A673 (cell line): ENCODE results near the gene RILPL2. TPM values are rescaled to one million over a fixed set of nuclear protein-coding genes. Genes with fewer than 3 reads are reported as not detected.

Experiments
- BruUV-seq: library from RNA; stranded (reverse); fragments of 400-500 nt; replicated peaks from 2 replicates; lab custom pipeline; 2021; lab: Mats Ljungman, UMichigan
- CTCF ChIA-PET: fragments of 300-600 bp; sonication (Branson Sonifier 250); formaldehyde crosslinking; loops from one replicate; lab custom pipeline; 2022; ENCODE audit warnings: antibody characterized with exemption; lab: Charles Lee
- POLR2A ChIA-PET: fragments of 300-600 bp; sonication (Branson Sonifier 250); formaldehyde crosslinking; loops from one replicate; lab custom pipeline; 2022; ENCODE audit warnings: antibody characterized with exemption; ENCODE audit not compliant: low non-redundant PET; lab: Charles Lee
- DNase-seq: peaks from one replicate; pipeline ENCODE4 v3.0.0-alpha.2; 2015; ENCODE audit warnings: low spot score
- H3K27ac ChIP-seq: fragments of 200-600 bp; sonication (generic); 2 replicates; pipeline ENCODE4 v1.5.1; 2016; ENCODE audit warnings: mixed run types, low read depth, mild to moderate bottlenecking, mixed read lengths, antibody characterized with exemption, low read length; ENCODE audit not compliant: poor library complexity, severe bottlenecking
- H3K27me3 ChIP-seq: fragments of 200-600 bp; sonication (generic); replicated peaks from 2 replicates; pipeline ENCODE4 v1.6.1; 2017; ENCODE audit warnings: mixed run types, low read depth, mild to moderate bottlenecking, mixed read lengths, antibody characterized with exemption, low read length; ENCODE audit not compliant: insufficient read depth, poor library complexity
- H3K36me3 ChIP-seq: fragments of 200-600 bp; sonication (generic); 2 replicates; pipeline ENCODE4 v1.6.1; 2016; ENCODE audit warnings: mixed run types, mild to moderate bottlenecking, mixed read lengths, antibody characterized with exemption, low read length; ENCODE audit not compliant: insufficient read depth, poor library complexity, severe bottlenecking
- H3K4me1 ChIP-seq: fragments of 200-600 bp; sonication (generic); 2 replicates; pipeline ENCODE4 v1.6.1; 2017; ENCODE audit warnings: mixed run types, mild to moderate bottlenecking, mixed read lengths, antibody characterized with exemption, low read length; ENCODE audit not compliant: insufficient read depth, poor library complexity, severe bottlenecking
- H3K4me3 ChIP-seq: fragments of 200-600 bp; sonication (generic); 2 replicates; pipeline ENCODE4 v1.5.1; 2016; ENCODE audit warnings: low read depth, mixed run types, mild to moderate bottlenecking, mixed read lengths, low read length; ENCODE audit not compliant: poor library complexity, severe bottlenecking
- H3K9me3 ChIP-seq: fragments of 200-600 bp; sonication (generic); 2 replicates; pipeline ENCODE4 v1.6.1; 2016; ENCODE audit warnings: mixed run types, low read depth, mild to moderate bottlenecking, mixed read lengths, antibody characterized with exemption, low read length; ENCODE audit not compliant: poor library complexity, severe bottlenecking
- CTCF ChIP-seq: fragments of 300-800, 200-600 bp; sonication (generic); conservative IDR thresholded peaks from 2 replicates; pipeline ENCODE4 v1.5.1; 2017; ENCODE audit warnings: low read depth, mild to moderate bottlenecking, antibody characterized with exemption, low read length, moderate library complexity, mixed read lengths
- EZH2 ChIP-seq: fragments of 200-600 bp; sonication (generic); IDR thresholded peaks from 2 replicates; pipeline ENCODE4 v1.6.1; 2017; ENCODE audit warnings: borderline replicate concordance, low read depth, mild to moderate bottlenecking, mixed read lengths, antibody characterized with exemption, low read length; ENCODE audit not compliant: poor library complexity, severe bottlenecking
- intact Hi-C: fragments of 100-400 bp; cut with micrococcal nuclease; formaldehyde crosslinking; loops from one replicate; pipeline ENCODE4 v1.10.0; 2022; ENCODE audit not compliant: unreplicated experiment
- total RNA-seq: library from RNA; stranded (reverse); gene quantifications from 2 replicates; pipeline ENCODE4 v1.2.3, GENCODE V29; 2021

Gene RILPL2
- total RNA-seq, 1 experiment from 2014 or later, result 1.7 TPM

- DNase-seq, result no peak
- BruUV-seq, result no TSS peak
- CTCF ChIA-PET, result no interaction called here
- no peaks in the 10 kb centered on the region for H3K27me3 ChIP-seq
- no peaks in the 10 kb centered on the region for H3K4me1 ChIP-seq
- H3K9me3 ChIP-seq, result no peaks in the 10 kb centered on the region
- TF ChIP-seq EZH2, result no peak
- TF ChIP-seq CTCF, result no peak
- no peak overlapping the region for H3K4me3 ChIP-seq
- intact Hi-C loops, result no loop called here
- H3K36me3 ChIP-seq, result no peaks in the 10 kb centered on the region
- H3K27ac ChIP-seq, result no peak overlapping the region
- POLR2A ChIA-PET, result interaction anchor here (0.7 kb wide), 1 partner anchor 10 kb away, joined by 12 read pairs; the partner anchor contains the start of gene RILPL2
Measured at GRCh38 chr12:123446333-123446713, 9.8 kb upstream of the RILPL2 start.

- no peaks in the 10 kb centered on the region for H3K27me3 ChIP-seq
- H3K4me1 ChIP-seq, result no peaks in the 10 kb centered on the region
- no TSS peak for BruUV-seq
- H3K4me3 ChIP-seq, result no peak overlapping the region
- no peaks in the 10 kb centered on the region for H3K36me3 ChIP-seq
- no peak for DNase-seq
- H3K9me3 ChIP-seq, result no peaks in the 10 kb centered on the region
- H3K27ac ChIP-seq, result no peak overlapping the region
- ChIA-PET CTCF (no interaction called here), POLR2A (no interaction called here)
- intact Hi-C loops, result no loop called here
- no peak for TF ChIP-seq CTCF
- TF ChIP-seq EZH2, result no peak
Measured at GRCh38 chr12:123445388-123446332, 9.2 kb upstream of the RILPL2 start.

GRCh38 chr12:123444092-123445026 is 7.9 kb upstream of the RILPL2 start:
- no peaks in the 10 kb centered on the region for H3K36me3 ChIP-seq
- no TSS peak for BruUV-seq
- TF ChIP-seq EZH2 (no peak), CTCF (no peak)
- no peaks in the 10 kb centered on the region for H3K27me3 ChIP-seq
- CTCF ChIA-PET, result interaction anchor here (0.6 kb wide), 1 partner anchor 139 kb away, joined by 4 read pairs; no protein-coding TSS in a partner anchor
- H3K9me3 ChIP-seq, result no peaks in the 10 kb centered on the region
- H3K4me3 ChIP-seq, result no peak overlapping the region
- DNase-seq, result no peak
- intact Hi-C loops, result no loop called here
- POLR2A ChIA-PET, result no interaction called here
- H3K4me1 ChIP-seq, result no peaks in the 10 kb centered on the region
- H3K27ac ChIP-seq, result no peak overlapping the region
